HPDE6-E6E7 (cell line): ENCODE measurements around the gene LRP11.
"Not testable (repeated sequence)": the region's sequence is repeated elsewhere in the genome, so short reads cannot be mapped to it uniquely, and the experiment has no call there.

Experiments
- DNase-seq: peaks from one replicate; pipeline ENCODE4 v3.0.0; 2011; ENCODE audit warnings: missing footprints; ENCODE audit errors: extremely low spot score

The LRP11 gene

DNA sequence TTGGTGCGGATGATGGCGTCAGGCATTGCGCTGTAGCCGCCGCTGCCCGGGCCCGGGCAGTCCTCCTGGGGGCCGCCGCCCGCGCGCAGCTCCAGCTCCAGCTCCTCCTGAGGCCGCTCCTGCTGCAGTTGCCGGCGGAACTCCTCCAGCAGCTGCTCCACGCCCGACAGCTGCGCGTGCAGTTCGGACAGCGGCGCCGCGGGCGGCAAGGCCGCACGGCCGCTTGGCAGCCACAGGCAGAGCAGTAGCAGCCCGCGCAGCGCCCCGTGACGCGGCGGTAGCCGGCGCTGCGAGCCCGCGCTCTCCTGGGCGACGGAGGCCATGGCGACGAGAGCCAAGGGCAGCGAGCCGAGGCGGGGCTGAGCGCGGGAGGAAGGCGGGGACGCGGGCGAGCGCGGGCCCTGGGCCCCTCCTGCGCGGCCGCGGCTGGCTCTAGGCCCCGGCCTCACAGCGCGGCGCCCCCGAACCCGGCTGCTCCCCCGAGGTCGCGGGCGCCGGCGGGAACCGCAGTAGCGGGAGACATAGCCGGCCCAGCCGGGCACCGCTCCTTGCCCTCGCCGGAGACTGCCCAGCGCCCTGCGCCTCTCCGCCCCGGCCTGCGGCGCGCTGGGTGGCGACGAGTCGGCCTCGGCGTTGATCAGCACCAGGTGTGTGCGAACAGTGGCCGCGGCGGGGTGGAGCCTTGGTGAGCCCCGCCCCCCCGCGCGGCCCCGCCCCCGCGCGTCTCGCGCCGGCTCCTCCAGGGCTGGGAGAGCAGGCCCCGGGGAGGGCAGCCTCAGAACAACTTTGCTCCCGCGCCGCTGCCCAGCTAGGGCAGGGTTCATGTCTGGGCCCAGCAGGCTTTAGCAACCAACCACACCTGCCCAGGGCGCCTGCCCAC lies at the start of gene LRP11:
LRP11 (minus strand) TSS at position 662 of the 880 bp plus-strand sequence; CDS start at position 323, 339 bp downstream.
- peak; percentile 94 for DNase-seq

DNA sequence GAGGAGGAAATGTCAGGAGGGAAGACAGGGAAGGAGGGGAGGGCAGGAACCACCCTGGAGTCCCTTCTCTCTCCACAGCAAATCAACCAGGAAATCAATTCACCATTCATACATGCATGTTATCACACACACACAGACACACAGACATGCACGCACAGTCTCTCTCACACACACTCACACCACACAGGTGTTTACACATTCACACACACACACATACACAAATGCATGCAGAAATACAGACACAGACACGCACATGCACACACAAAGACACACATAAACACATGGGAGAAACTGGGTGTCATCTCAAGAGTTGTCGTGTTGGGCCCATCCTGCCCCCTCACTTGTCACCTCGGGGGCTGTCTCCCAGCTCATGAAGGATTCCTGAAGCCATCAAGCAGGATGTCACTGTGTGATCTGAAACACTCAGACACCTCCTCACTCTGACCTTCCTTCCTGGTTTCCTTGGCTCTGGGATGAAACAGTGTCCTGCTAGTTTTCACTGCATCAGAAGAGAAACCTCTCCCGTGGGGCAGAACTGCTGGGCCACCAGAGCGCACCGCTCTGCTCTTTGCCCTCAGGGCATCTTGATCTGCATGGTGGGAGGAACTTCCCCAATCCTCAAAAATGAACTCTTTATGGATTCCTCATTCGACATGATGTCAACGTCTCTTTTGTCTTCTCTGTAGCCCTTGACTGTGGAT lies 49.5 kb upstream of the LRP11 start:
- DNase-seq: no peak

- DNase-seq: no peak
These were observed 48.9 kb upstream of the LRP11 start for GRCh38 chr6:149913085-149913484.

GRCh38 chr6:149912680-149913079 lies 48.5 kb upstream of the LRP11 start:
- DNase-seq: not testable (repeated sequence)

DNA sequence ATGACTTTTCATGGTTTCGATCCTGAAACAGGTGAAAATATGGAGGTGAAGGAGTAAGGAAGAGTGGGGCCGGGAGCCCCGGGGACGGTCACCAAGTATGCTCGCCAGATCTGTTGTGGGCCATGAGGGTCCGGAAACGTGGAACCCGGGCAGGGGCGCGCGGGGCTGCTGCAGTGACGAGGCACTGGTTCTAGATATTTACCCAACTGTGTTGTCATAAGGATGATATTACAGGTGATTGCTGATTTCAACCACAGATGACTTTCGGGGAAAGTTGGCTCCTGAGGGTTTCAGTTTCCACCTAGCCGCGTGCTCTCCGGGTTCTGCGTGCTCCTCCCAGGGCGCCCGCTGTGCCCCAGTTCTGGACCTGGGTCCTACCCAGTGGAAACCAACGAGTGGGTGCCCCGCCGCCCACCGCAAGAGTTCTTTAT lies 46.6 kb upstream of the LRP11 start:
- no peak for DNase-seq

DNA sequence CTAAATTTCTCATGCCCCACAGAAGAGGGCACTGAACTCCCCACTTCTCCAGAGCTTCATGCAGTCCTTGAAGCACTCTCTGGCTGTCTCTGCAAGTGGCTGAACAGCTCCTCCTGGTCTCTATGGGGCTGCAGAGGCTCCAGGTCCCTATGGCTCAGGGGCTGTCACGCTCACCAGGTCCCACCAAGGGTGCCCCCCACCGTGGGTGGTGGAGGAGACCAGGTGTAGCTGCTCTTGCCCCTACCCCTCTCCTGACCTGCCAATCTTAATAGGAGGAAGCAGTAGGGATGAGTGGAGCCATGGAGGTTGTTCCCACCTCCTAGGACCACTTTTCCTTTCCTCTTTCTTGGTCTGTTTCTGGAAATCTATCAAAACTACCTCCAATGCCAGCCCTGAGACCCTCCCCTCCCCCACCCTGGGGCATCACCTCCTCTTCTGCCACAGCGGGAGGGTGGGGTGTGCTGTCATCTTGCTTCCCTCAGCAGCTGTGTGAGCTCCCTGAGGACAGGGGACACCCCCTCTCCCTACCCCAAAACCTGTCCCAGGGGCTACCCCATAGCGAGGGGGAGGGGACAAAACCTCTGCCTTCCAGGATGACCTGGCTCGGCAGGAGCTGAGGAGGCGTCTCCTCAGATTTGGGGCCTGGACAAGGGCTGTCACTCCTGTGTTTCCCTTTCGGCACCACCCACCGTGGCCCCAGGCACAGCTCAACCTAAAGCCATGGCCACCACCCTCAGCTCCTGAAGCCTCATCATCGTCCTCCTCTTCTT lies 45.7 kb upstream of the LRP11 start:
- DNase-seq: no peak

GRCh38 chr6:149908480-149908879 lies 44.3 kb upstream of the LRP11 start:
- DNase-seq: not testable (repeated sequence)

DNA sequence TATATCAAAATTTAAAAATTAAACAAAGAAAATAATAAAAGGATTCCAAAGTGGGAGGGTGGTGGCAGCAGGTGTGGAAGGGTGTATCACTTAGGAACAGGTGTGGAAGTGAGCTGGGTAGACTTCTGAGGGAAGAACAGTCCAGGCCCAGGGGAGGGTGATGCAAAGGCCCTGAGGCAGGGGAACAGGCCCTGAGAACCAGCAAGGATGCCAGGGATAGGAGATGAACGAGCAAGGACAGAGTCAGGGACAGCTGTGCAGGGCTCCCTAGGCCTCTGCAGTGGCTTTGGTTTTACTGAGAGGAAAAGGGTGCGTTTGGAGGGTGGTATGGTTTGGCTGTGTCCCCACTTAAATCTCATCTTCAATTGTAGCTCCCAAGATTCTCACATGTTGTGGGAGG lies 43.2 kb upstream of the LRP11 start:
- DNase-seq: no peak

GRCh38 chr6:149906405-149906804 lies 42.2 kb upstream of the LRP11 start:
- DNase-seq: no peak

- DNase-seq: no peak
These were observed 41.8 kb upstream of the LRP11 start for GRCh38 chr6:149905911-149906371.

- no peak for DNase-seq
These were observed 41.3 kb upstream of the LRP11 start for GRCh38 chr6:149905371-149905910.

GRCh38 chr6:149904661-149905370 lies 40.7 kb upstream of the LRP11 start:
- DNase-seq: no peak

- DNase-seq: no peak
These were observed 39.9 kb upstream of the LRP11 start for GRCh38 chr6:149903938-149904611.

GRCh38 chr6:149901444-149902140 lies 37.4 kb upstream of the LRP11 start:
- DNase-seq: no peak

DNA sequence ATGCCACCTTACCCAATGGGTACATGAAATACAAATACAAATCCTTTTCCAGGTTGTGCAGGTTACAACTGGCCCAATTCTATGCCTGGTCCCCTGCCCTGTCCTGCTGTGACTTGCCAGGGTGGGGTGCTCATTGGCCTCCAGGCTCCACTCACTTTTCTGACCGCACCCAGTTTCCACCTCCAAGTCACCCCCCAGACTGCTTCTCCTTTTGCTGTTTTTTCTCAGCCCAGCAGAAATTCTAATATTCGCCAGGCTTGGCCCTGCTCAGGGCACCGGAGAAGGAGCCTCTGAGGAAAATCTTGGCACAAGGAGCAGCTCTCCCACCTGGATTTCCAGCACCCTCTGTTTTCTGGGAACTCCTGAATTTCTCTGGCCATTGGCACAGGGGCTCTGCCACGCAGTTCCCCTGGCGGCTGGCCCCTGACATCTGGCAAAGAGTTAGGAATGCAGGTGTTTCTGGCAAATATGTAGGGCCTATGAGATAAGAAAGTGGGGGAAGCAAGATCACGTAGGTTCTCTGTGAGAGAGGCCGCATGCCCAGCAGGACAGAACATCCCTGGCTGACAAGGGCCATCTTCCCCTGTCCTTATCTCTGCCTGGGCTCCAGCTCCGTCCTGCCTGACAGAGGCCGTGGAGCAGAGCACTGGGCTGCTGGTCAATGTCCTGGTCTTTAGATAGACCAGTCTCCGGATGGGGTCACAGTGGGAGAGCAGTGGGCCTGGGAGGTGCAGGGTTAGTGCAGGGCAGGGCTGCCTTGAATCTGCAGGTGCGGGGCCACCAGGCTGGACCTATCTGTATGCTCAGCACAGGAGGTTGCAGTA lies 36.7 kb upstream of the LRP11 start:
- no peak for DNase-seq

DNA sequence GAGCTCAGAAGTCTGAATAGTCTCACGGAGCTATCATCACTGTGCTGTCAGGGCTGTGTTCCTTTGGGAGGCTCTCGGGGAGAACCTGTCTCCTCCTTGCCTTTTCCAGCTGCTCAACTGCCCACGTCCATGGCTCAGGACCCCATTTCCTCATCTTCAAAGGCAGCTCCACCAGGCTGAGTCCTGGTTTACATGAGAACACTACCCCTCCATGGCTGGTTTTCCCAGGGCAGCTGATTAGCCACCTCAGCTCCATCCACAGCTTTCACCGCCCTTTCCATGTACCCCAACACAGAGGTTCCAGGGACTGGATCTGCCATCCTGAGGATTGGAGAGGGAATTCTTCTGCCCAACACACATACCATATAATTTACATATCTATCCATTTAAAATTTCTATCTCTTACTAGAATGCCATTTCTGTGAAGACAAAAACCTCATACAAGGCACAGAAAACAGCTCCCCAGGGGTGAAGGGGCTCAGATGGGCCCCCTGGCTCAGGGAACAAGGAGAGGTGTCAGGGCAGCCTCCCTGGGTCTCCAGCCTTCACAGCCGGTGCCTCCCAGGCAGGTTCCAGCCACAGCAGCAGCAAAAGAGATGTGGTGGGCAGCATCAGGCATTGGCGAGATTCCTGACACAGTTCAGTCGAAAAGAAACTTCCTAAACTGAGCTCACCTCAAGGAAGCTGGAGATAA lies 35.9 kb upstream of the LRP11 start:
- no peak for DNase-seq

DNA sequence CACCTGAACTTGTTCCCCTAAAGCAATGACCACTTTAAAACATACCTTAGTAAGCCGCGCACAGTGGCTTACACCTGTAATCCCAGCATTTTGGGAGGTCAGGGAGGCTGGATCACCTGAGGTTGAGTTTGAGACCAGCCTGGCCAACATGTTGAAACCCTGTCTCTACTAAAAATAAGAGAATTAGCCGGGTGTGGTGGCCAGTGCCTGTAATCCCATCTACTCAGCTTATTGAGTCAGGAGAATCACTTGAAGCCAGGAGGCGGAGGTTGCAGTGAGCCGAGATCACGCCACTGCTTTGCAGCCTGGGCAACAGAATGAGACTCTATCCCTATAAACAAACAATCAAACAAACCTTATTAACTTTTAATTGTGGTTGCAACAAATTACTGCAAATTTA lies 35.3 kb upstream of the LRP11 start:
- DNase-seq: no peak

- no peak for DNase-seq
These were observed 34.8 kb upstream of the LRP11 start for GRCh38 chr6:149898966-149899365.
